Vagina (tissue), 2 donors: ENCODE data around the gene FMNL2. TPM values are rescaled to one million over a fixed set of nuclear protein-coding genes. Genes with fewer than 3 reads are reported as not detected.

Experiments used
- DNase-seq, 2 donors: peaks; one replicate each; pipeline ENCODE4 v3.0.0-alpha.2; 2017; ENCODE audit errors: extremely low spot score in 2 of 2
- H3K27ac ChIP-seq: fragments of 200-600 bp; sonication (generic); one replicate; pipeline ENCODE4 v1.5.1; 2019
- H3K27me3 ChIP-seq: fragments of 200-600 bp; sonication (generic); one replicate; pipeline ENCODE4 v1.5.1; 2019
- H3K36me3 ChIP-seq, 2 donors: fragments of 200-600 bp; sonication (generic); one replicate each; pipeline ENCODE4 v1.5.1; 2017 to 2019
- H3K4me1 ChIP-seq: fragments of 200-600 bp; sonication (generic); one replicate; pipeline ENCODE4 v1.5.1; 2019
- H3K4me3 ChIP-seq, 2 donors: fragments of 200-600 bp; sonication (generic); 1 replicate in 1 of 2; 2 replicates in 1 of 2; pipeline ENCODE4 v1.5.1; 2016 to 2019
- H3K9me3 ChIP-seq: fragments of 200-600 bp; sonication (generic); one replicate; pipeline ENCODE4 v1.5.1; 2019
- CTCF ChIP-seq, 3 experiments: fragments of 450-650 bp in 2 of 3; fragments of 200-600 bp in 1 of 3; sonication (generic) in 1 of 3; IDR thresholded peaks; one replicate each; pipeline ENCODE4 v1.5.1; 2017 to 2019; ENCODE audit warnings: antibody characterized with exemption in 3 of 3, mild to moderate bottlenecking in 2 of 3, moderate library complexity in 2 of 3
- POLR2A ChIP-seq, 2 donors: fragments of 450-650 bp; IDR thresholded peaks; one replicate each; pipeline ENCODE4 v1.6.1; 2017; ENCODE audit warnings: antibody characterized with exemption in 2 of 2, mild to moderate bottlenecking in 2 of 2, moderate library complexity in 2 of 2
- POLR2AphosphoS5 ChIP-seq, 2 donors: sonication (generic); formaldehyde crosslinking; IDR thresholded peaks; one replicate each; pipeline ENCODE4 v1.9.0; 2017; ENCODE audit warnings: antibody characterized with exemption in 2 of 2, mild to moderate bottlenecking in 2 of 2, low read depth in 1 of 2; ENCODE audit not compliant: insufficient read depth in 1 of 2
- intact Hi-C: fragments of 100-400 bp; cut with DNase I; formaldehyde crosslinking; loops from one replicate; pipeline ENCODE4 v1.15.1; 2023
- total RNA-seq: library from RNA; depleted of rRNA; stranded (reverse); fragments of >200 nt; gene quantifications from one replicate; pipeline ENCODE4 v1.2.3, GENCODE V29; 2016

Gene FMNL2
- total RNA-seq, 1 donor from 2014 or later: 35.4 TPM

GRCh38 chr2:152462120-152462519, 127.1 kb downstream of the FMNL2 start:
- no peak overlapping the region for H3K27ac ChIP-seq
- no peak overlapping the region for H3K4me3 ChIP-seq
- TF ChIP-seq POLR2AphosphoS5 (IDR thresholded peaks at IDR 0.05; ENCODE audit: insufficient read depth in 1 of 2, low read depth in 1 of 2): no peak
- TF ChIP-seq POLR2A (IDR thresholded peaks at IDR 0.05): no peak
- TF ChIP-seq CTCF (IDR thresholded peaks at IDR 0.05): no peak
- H3K9me3 ChIP-seq: no peaks in the 10 kb centered on the region
- H3K27me3 ChIP-seq: no peaks in the 10 kb centered on the region
- intact Hi-C loops: no loop called here
- DNase-seq: no peak
- H3K36me3 ChIP-seq: no peaks in the 10 kb centered on the region
- H3K4me1 ChIP-seq: peaks cover 24% of the 10 kb centered on the region

GRCh38 chr2:152462779-152463178, 127.8 kb downstream of the FMNL2 start:
- no peak for DNase-seq
- Histone ChIP-seq H3K36me3 (no peaks in the 10 kb centered on the region), H3K27ac (no peak overlapping the region), H3K4me3 (no peak overlapping the region), H3K9me3 (no peaks in the 10 kb centered on the region), H3K4me1 (peaks cover 30% of the 10 kb centered on the region), H3K27me3 (no peaks in the 10 kb centered on the region)
- intact Hi-C loops: no loop called here
- TF ChIP-seq POLR2A (IDR thresholded peaks at IDR 0.05): no peak
- no peak for TF ChIP-seq POLR2AphosphoS5 (IDR thresholded peaks at IDR 0.05; ENCODE audit: insufficient read depth in 1 of 2, low read depth in 1 of 2)
- TF ChIP-seq CTCF (IDR thresholded peaks at IDR 0.05): no peak

GRCh38 chr2:152464851-152465470, 130.0 kb downstream of the FMNL2 start:
- DNase-seq: no peak
- TF ChIP-seq POLR2A (IDR thresholded peaks at IDR 0.05) (no peak), POLR2AphosphoS5 (IDR thresholded peaks at IDR 0.05; ENCODE audit: insufficient read depth in 1 of 2, low read depth in 1 of 2) (no peak), CTCF (IDR thresholded peaks at IDR 0.05) (no peak)
- H3K36me3 ChIP-seq: no peaks in the 10 kb centered on the region
- no peaks in the 10 kb centered on the region for H3K9me3 ChIP-seq
- intact Hi-C loops: no loop called here
- peaks cover 48% of the 10 kb centered on the region for H3K4me1 ChIP-seq
- H3K27me3 ChIP-seq: no peaks in the 10 kb centered on the region
- H3K4me3 ChIP-seq: no peak overlapping the region
- no peak overlapping the region for H3K27ac ChIP-seq

DNA sequence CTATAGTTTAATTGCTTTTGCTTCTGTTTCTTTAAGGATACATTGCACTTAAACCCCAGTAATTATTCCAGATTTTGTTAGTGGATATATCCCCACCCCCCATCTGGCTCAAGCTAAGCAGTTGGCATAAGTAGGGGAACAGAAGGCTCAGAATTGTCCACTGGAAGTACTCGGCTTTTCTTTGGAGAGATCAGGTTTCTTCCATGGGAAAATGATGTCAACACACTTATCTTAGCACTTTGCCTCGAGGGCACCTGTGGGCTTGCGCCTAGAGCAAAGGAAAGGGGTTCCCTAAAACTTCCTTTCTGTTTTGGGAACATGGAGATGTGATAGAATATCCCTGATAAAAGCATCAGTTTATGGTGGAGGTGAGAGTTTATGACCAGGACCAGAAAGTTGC, 130.6 kb downstream of the FMNL2 start:
- no peak for DNase-seq
- Histone ChIP-seq H3K27me3 (no peaks in the 10 kb centered on the region), H3K4me3 (no peak overlapping the region), H3K4me1 (peaks cover 48% of the 10 kb centered on the region), H3K27ac (no peak overlapping the region), H3K36me3 (no peaks in the 10 kb centered on the region), H3K9me3 (no peaks in the 10 kb centered on the region)
- TF ChIP-seq POLR2AphosphoS5 (IDR thresholded peaks at IDR 0.05; ENCODE audit: insufficient read depth in 1 of 2, low read depth in 1 of 2): no peak
- intact Hi-C loops: no loop called here

GRCh38 chr2:152466041-152466440, 131.1 kb downstream of the FMNL2 start:
- H3K4me1 ChIP-seq: peaks cover 48% of the 10 kb centered on the region

More at GRCh38 chr2:152466041-152466440, 131.1 kb downstream of the FMNL2 start:
- H3K36me3 ChIP-seq: no peaks in the 10 kb centered on the region
- H3K9me3 ChIP-seq: no peaks in the 10 kb centered on the region
- H3K27me3 ChIP-seq: no peaks in the 10 kb centered on the region
- no peak overlapping the region for H3K4me3 ChIP-seq
- no peak overlapping the region for H3K27ac ChIP-seq
- intact Hi-C loops: no loop called here
- no peak for DNase-seq
- TF ChIP-seq POLR2A (IDR thresholded peaks at IDR 0.05) (no peak), CTCF (IDR thresholded peaks at IDR 0.05) (no peak), POLR2AphosphoS5 (IDR thresholded peaks at IDR 0.05; ENCODE audit: insufficient read depth in 1 of 2, low read depth in 1 of 2) (no peak)
